ENCODE data around the gene ACADSB. TPM values are rescaled to one million over a fixed set of nuclear protein-coding genes. Genes with fewer than 3 reads are reported as not detected.

ACADSB gene
- total RNA-seq, 1 donor from 2014 or later = 27.1 TPM

GRCh38 chr10:123074215-123074614 lies 65.4 kb downstream of the ACADSB start:
- H3K9me3 ChIP-seq = no peaks in the 10 kb centered on the region
- H3K4me3 ChIP-seq = no peak overlapping the region
- no peak overlapping the region for H3K27ac ChIP-seq
- no peaks in the 10 kb centered on the region for H3K36me3 ChIP-seq
- DNase-seq = no peak
- peak; percentile 19 for ATAC-seq
- no peak for TF ChIP-seq CTCF (IDR thresholded peaks at IDR 0.05)
- intact Hi-C loops (cut with DNase I) = no loop called here
- no peaks in the 10 kb centered on the region for H3K4me1 ChIP-seq
- no peaks in the 10 kb centered on the region for H3K27me3 ChIP-seq

GRCh38 chr10:123081896-123082295 lies 73.1 kb downstream of the ACADSB start:
- ATAC-seq = no peak
- H3K36me3 ChIP-seq = no peaks in the 10 kb centered on the region
- no peaks in the 10 kb centered on the region for H3K4me1 ChIP-seq
- TF ChIP-seq CTCF (IDR thresholded peaks at IDR 0.05) = no peak
- no peak overlapping the region for H3K4me3 ChIP-seq
- intact Hi-C loops (cut with DNase I) = no loop called here
- peaks cover 4% of the 10 kb centered on the region for H3K27me3 ChIP-seq
- H3K9me3 ChIP-seq = no peaks in the 10 kb centered on the region
- H3K27ac ChIP-seq = no peak overlapping the region
- no peak for DNase-seq

- Histone ChIP-seq H3K27me3 (peaks cover 4% of the 10 kb centered on the region), H3K4me3 (no peak overlapping the region), H3K27ac (no peak overlapping the region), H3K9me3 (no peaks in the 10 kb centered on the region), H3K36me3 (no peaks in the 10 kb centered on the region), H3K4me1 (no peaks in the 10 kb centered on the region)
- DNase-seq (no peak), ATAC-seq (no peak)
- no peak for TF ChIP-seq CTCF (IDR thresholded peaks at IDR 0.05)
- intact Hi-C loops (cut with DNase I) = no loop called here
Observed at GRCh38 chr10:123083811-123084210, 75.0 kb downstream of the ACADSB start.

GRCh38 chr10:123086281-123086680 lies 77.5 kb downstream of the ACADSB start:
- Histone ChIP-seq H3K4me3 (no peak overlapping the region), H3K27me3 (peaks cover 8% of the 10 kb centered on the region), H3K36me3 (no peaks in the 10 kb centered on the region), H3K4me1 (no peaks in the 10 kb centered on the region), H3K27ac (no peak overlapping the region), H3K9me3 (no peaks in the 10 kb centered on the region)
- DNase-seq (no peak), ATAC-seq (no peak)
- no peak for TF ChIP-seq CTCF (IDR thresholded peaks at IDR 0.05)
- intact Hi-C loops (cut with DNase I) = no loop called here

- H3K4me3 ChIP-seq = no peak overlapping the region
- H3K27ac ChIP-seq = no peak overlapping the region
- intact Hi-C loops (cut with DNase I) = no loop called here
- no peaks in the 10 kb centered on the region for H3K4me1 ChIP-seq
- H3K27me3 ChIP-seq = peaks cover 8% of the 10 kb centered on the region
- H3K9me3 ChIP-seq = no peaks in the 10 kb centered on the region
- no peak for ATAC-seq
- no peak for DNase-seq
- no peaks in the 10 kb centered on the region for H3K36me3 ChIP-seq
- no peak for TF ChIP-seq CTCF (IDR thresholded peaks at IDR 0.05)
Observed at GRCh38 chr10:123087348-123087747, 78.5 kb downstream of the ACADSB start.

GRCh38 chr10:123087786-123088185 lies 79.0 kb downstream of the ACADSB start:
- intact Hi-C loops (cut with DNase I) = no loop called here
- Histone ChIP-seq H3K4me1 (no peaks in the 10 kb centered on the region), H3K27me3 (peaks cover 8% of the 10 kb centered on the region), H3K27ac (no peak overlapping the region), H3K9me3 (no peaks in the 10 kb centered on the region), H3K36me3 (no peaks in the 10 kb centered on the region), H3K4me3 (no peak overlapping the region)
- TF ChIP-seq CTCF (IDR thresholded peaks at IDR 0.05) = no peak
- DNase-seq = no peak
- no peak for ATAC-seq

All from upper lobe of right lung (tissue), 1 donor.